Hepatocyte (in vitro differentiated cells): ENCODE results near the gene MCRS1. TPM values are rescaled to one million over a fixed set of nuclear protein-coding genes. Genes with fewer than 3 reads are reported as not detected.

Experiments
- DNase-seq: peaks from one replicate; pipeline ENCODE4 v3.0.0-alpha.2; 2016; ENCODE audit warnings: low spot score
- H2AFZ ChIP-seq: fragments of 200-600 bp; sonication (generic); 2 replicates; pipeline ENCODE4 v1.6.0; 2016; ENCODE audit warnings: antibody characterized with exemption, mild to moderate bottlenecking
- H3K27ac ChIP-seq: fragments of 200-600 bp; sonication (generic); 2 replicates; pipeline ENCODE4 v1.5.1; 2016; ENCODE audit warnings: mild to moderate bottlenecking
- H3K27me3 ChIP-seq: fragments of 200-600 bp; sonication (generic); 2 replicates; pipeline ENCODE4 v1.6.1; 2016
- H3K36me3 ChIP-seq: fragments of 200-600 bp; sonication (generic); replicated peaks from 2 replicates; pipeline ENCODE4 v1.5.1; 2016; ENCODE audit warnings: low read depth; ENCODE audit not compliant: insufficient read depth
- H3K4me1 ChIP-seq: fragments of 200-600 bp; sonication (generic); 2 replicates; pipeline ENCODE4 v1.5.1; 2016; ENCODE audit warnings: mild to moderate bottlenecking, moderate library complexity; ENCODE audit not compliant: insufficient read depth
- H3K4me2 ChIP-seq: fragments of 200-600 bp; sonication (generic); 2 replicates; pipeline ENCODE4 v1.6.0; 2016
- H3K4me3 ChIP-seq: fragments of 200-600 bp; sonication (generic); 2 replicates; pipeline ENCODE4 v1.5.1; 2016; ENCODE audit warnings: mild to moderate bottlenecking
- H3K79me2 ChIP-seq: fragments of 200-600 bp; sonication (generic); 2 replicates; pipeline ENCODE4 v1.6.0; 2017; ENCODE audit warnings: mild to moderate bottlenecking
- H3K9me2 ChIP-seq: fragments of 200-600 bp; sonication (generic); replicated peaks from 2 replicates; pipeline ENCODE4 v1.6.0; 2017; ENCODE audit warnings: mild to moderate bottlenecking; ENCODE audit not compliant: insufficient read depth
- H3K9me3 ChIP-seq: fragments of 200-600 bp; sonication (generic); 2 replicates; pipeline ENCODE4 v1.5.1; 2016; ENCODE audit warnings: low read depth, mild to moderate bottlenecking
- H4K20me1 ChIP-seq: fragments of 200-600 bp; sonication (generic); 2 replicates; pipeline ENCODE4 v1.6.0; 2016; ENCODE audit warnings: mild to moderate bottlenecking; ENCODE audit not compliant: insufficient read depth, poor library complexity, severe bottlenecking
- CTCF ChIP-seq: fragments of 200-600 bp; sonication (generic); IDR thresholded peaks from 2 replicates; pipeline ENCODE4 v1.5.1; 2016; ENCODE audit warnings: antibody characterized with exemption, mild to moderate bottlenecking; ENCODE audit not compliant: poor library complexity
- EZH2 ChIP-seq: fragments of 200-600 bp; sonication (generic); IDR thresholded peaks from 2 replicates; pipeline ENCODE4 v1.6.1; 2016; ENCODE audit warnings: antibody characterized with exemption, mild to moderate bottlenecking, borderline replicate concordance
- EZH2phosphoT487 ChIP-seq: fragments of 200-600 bp; sonication (generic); IDR thresholded peaks from one replicate; pipeline ENCODE4 v1.6.1; 2018; ENCODE audit warnings: antibody characterized with exemption, mild to moderate bottlenecking, low read depth, moderate library complexity; ENCODE audit not compliant: unreplicated experiment, severe bottlenecking
- whole genome bisulfite sequencing: methylation state at CpG from one replicate; pipeline ENCODE4 v1.1.6; 2016; ENCODE audit warnings: low lambda C conversion rate; ENCODE audit errors: missing lambda C conversion rate; 5-methylcytosine and 5-hydroxymethylcytosine counted together
- polyA plus RNA-seq: library from polyadenylated mRNA; unstranded; fragments of >200 nt; fragmentation: Nextera tagmentation; extraction: Ambion mirVana; gene quantifications from 2 replicates; pipeline ENCODE4 v1.2.1, GENCODE V29; 2016
- total RNA-seq: library from RNA; depleted of rRNA; stranded (reverse); fragments of >200 nt; gene quantifications from 2 replicates; pipeline ENCODE4 v1.2.3, GENCODE V29; 2014

Gene MCRS1
- total and polyA plus RNA-seq, 2 experiments from 2014 or later, result 51.4 to 57.7 TPM

GRCh38 chr12:49585477-49586459, 17.8 kb upstream of the MCRS1 start:
- WGBS, result 96% methylated on average over 16 of the region's 16 CpGs
- peaks cover 3% of the 10 kb centered on the region for H3K79me2 ChIP-seq
- H3K4me3 ChIP-seq, result no peak overlapping the region
- H3K4me2 ChIP-seq, result no peak overlapping the region
- no peaks in the 10 kb centered on the region for H3K36me3 ChIP-seq
- peaks cover under 1% of the 10 kb centered on the region for H3K4me1 ChIP-seq
- H3K27me3 ChIP-seq, result no peaks in the 10 kb centered on the region
- no peak for TF ChIP-seq CTCF
- TF ChIP-seq EZH2, result no peak
- no peak for TF ChIP-seq EZH2phosphoT487
- no peak overlapping the region for H2AFZ ChIP-seq
- H3K9me2 ChIP-seq, result no peaks in the 10 kb centered on the region
- H3K27ac ChIP-seq, result no peak overlapping the region
- no peaks in the 10 kb centered on the region for H4K20me1 ChIP-seq
- DNase-seq, result no peak
- H3K9me3 ChIP-seq, result no peaks in the 10 kb centered on the region

- Histone ChIP-seq H3K4me1 (peaks cover 2% of the 10 kb centered on the region), H2AFZ (no peak overlapping the region), H3K27me3 (no peaks in the 10 kb centered on the region), H3K9me2 (no peaks in the 10 kb centered on the region), H4K20me1 (no peaks in the 10 kb centered on the region), H3K4me3 (no peak overlapping the region), H3K27ac (no peak overlapping the region), H3K36me3 (no peaks in the 10 kb centered on the region), H3K9me3 (no peaks in the 10 kb centered on the region), H3K79me2 (peaks cover 3% of the 10 kb centered on the region), H3K4me2 (no peak overlapping the region)
- no peak for DNase-seq
- TF ChIP-seq EZH2 (no peak), CTCF (no peak), EZH2phosphoT487 (no peak)
- 93% methylated on average over 7 of the region's 7 CpGs for WGBS
Observed at GRCh38 chr12:49584591-49584990, 16.6 kb upstream of the MCRS1 start.

GRCh38 chr12:49583366-49584094, 15.6 kb upstream of the MCRS1 start:
- H4K20me1 ChIP-seq, result no peaks in the 10 kb centered on the region
- 89% methylated on average over 13 of the region's 13 CpGs for WGBS

GRCh38 chr12:49582850-49583249, 14.9 kb upstream of the MCRS1 start:
- no peak overlapping the region for H2AFZ ChIP-seq
- H3K27ac ChIP-seq, result no peak overlapping the region
- no peak for TF ChIP-seq EZH2phosphoT487
- TF ChIP-seq CTCF, result no peak
- TF ChIP-seq EZH2, result no peak
- no peaks in the 10 kb centered on the region for H4K20me1 ChIP-seq
- no peaks in the 10 kb centered on the region for H3K36me3 ChIP-seq
- H3K4me2 ChIP-seq, result no peak overlapping the region
- H3K4me1 ChIP-seq, result peaks cover 2% of the 10 kb centered on the region
- no peaks in the 10 kb centered on the region for H3K9me3 ChIP-seq
- 58% methylated on average over 4 of the region's 4 CpGs for WGBS
- H3K9me2 ChIP-seq, result no peaks in the 10 kb centered on the region
- H3K4me3 ChIP-seq, result no peak overlapping the region
- peak; percentile 34 for DNase-seq
- no peaks in the 10 kb centered on the region for H3K27me3 ChIP-seq
- H3K79me2 ChIP-seq, result peaks cover 3% of the 10 kb centered on the region

More at GRCh38 chr12:49583366-49584094, 15.6 kb upstream of the MCRS1 start:
- Histone ChIP-seq H3K27ac (peak overlapping the region; percentile 48), H3K4me2 (no peak overlapping the region), H3K36me3 (no peaks in the 10 kb centered on the region), H3K79me2 (peaks cover 3% of the 10 kb centered on the region), H3K4me1 (peaks cover 2% of the 10 kb centered on the region), H3K4me3 (no peak overlapping the region), H2AFZ (no peak overlapping the region), H3K9me3 (no peaks in the 10 kb centered on the region), H3K9me2 (no peaks in the 10 kb centered on the region), H3K27me3 (no peaks in the 10 kb centered on the region)
- DNase-seq, result no peak
- TF ChIP-seq EZH2 (no peak), EZH2phosphoT487 (no peak)
